Panc1 (cell line): ENCODE data around the gene SCGB1C1. TPM values are rescaled to one million over a fixed set of nuclear protein-coding genes. Genes with fewer than 3 reads are reported as not detected.

Experiments used
- ATAC-seq: fragments of 200-7000 bp; cut with Tn5 transposase; 2 replicates; pipeline ENCODE4 v1.9.1; 2020; ENCODE audit warnings: mild to moderate bottlenecking, moderate library complexity
- BruUV-seq: library from RNA; stranded (reverse); fragments of 400-500 nt; replicated peaks from 2 replicates; lab custom pipeline; 2021; lab: Mats Ljungman, UMichigan
- CTCF ChIA-PET: fragments of 300-600 bp; sonication (Branson Sonifier 250); formaldehyde crosslinking; loops from one replicate; lab custom pipeline; 2022; ENCODE audit warnings: antibody characterized with exemption; lab: Charles Lee
- POLR2A ChIA-PET: fragments of 300-600 bp; sonication (Branson Sonifier 250); formaldehyde crosslinking; loops from one replicate; lab custom pipeline; 2022; ENCODE audit warnings: antibody characterized with exemption; lab: Charles Lee
- DNase-seq: peaks from one replicate; pipeline ENCODE4 v3.0.0-alpha.2; 2010; ENCODE audit warnings: low read depth, low spot score
- H3K27ac ChIP-seq: 2 replicates; pipeline ENCODE4 v1.5.1; 2011; ENCODE audit warnings: mild to moderate bottlenecking, low read length, inconsistent platforms
- H3K27me3 ChIP-seq: fragments of 200-500 bp; sonication (Bioruptor generic); 2 replicates; pipeline ENCODE4 v1.6.0; 2014; ENCODE audit warnings: low read length, inconsistent platforms; ENCODE audit not compliant: control insufficient read depth, insufficient read depth
- H3K36me3 ChIP-seq: fragments of 200-500 bp; sonication (Bioruptor generic); 2 replicates; pipeline ENCODE4 v1.5.1; 2014; ENCODE audit warnings: inconsistent platforms, mild to moderate bottlenecking, low read length, moderate library complexity; ENCODE audit not compliant: control insufficient read depth, insufficient read depth
- H3K4me1 ChIP-seq: 2 replicates; pipeline ENCODE4 v1.5.1; 2011; ENCODE audit warnings: inconsistent platforms, mild to moderate bottlenecking, low read length, moderate library complexity; ENCODE audit not compliant: control insufficient read depth, insufficient read depth
- H3K4me3 ChIP-seq, 2 experiments: 2 replicates each; pipeline ENCODE4 v1.5.1; 2011 to 2012; ENCODE audit warnings: low read depth in 2 of 2, low read length in 2 of 2, mild to moderate bottlenecking in 2 of 2, inconsistent platforms in 1 of 2, moderate library complexity in 1 of 2
- H3K9me3 ChIP-seq: fragments of 200-500 bp; sonication (Bioruptor generic); 2 replicates; pipeline ENCODE4 v1.5.1; 2014; ENCODE audit warnings: low read depth, mild to moderate bottlenecking, inconsistent platforms, low read length, moderate library complexity; ENCODE audit not compliant: control insufficient read depth, insufficient read depth
- CTCF ChIP-seq: fragments of 450-650 bp; IDR thresholded peaks from 2 replicates; pipeline ENCODE4 v1.5.1; 2017; ENCODE audit warnings: mild to moderate bottlenecking
- POLR2AphosphoS5 ChIP-seq: IDR thresholded peaks from 2 replicates; pipeline ENCODE4 v1.6.1; 2012; ENCODE audit warnings: mild to moderate bottlenecking, low read depth, low read length, moderate library complexity
- SIN3A ChIP-seq: IDR thresholded peaks from 2 replicates; pipeline ENCODE4 v1.6.1; 2012; ENCODE audit warnings: low read depth, mild to moderate bottlenecking, low read length, moderate library complexity, borderline replicate concordance; ENCODE audit not compliant: insufficient read depth
- TCF7L2 ChIP-seq: IDR thresholded peaks from 2 replicates; pipeline ENCODE4 v1.6.1; 2011; ENCODE audit warnings: mild to moderate bottlenecking, low read depth, low read length, inconsistent platforms
- in situ Hi-C: cut with HindIII; loops from 2 replicates; pipeline ENCODE4 v1.10.0; 2016; ENCODE audit warnings: low sequenced_read_pairs, low pct_unique_long_range_greater_than_20kb
- intact Hi-C: fragments of 100-400 bp; cut with micrococcal nuclease; formaldehyde crosslinking; loops from one replicate; pipeline ENCODE4 v1.10.0; 2022; ENCODE audit not compliant: unreplicated experiment
- total RNA-seq: library from RNA; stranded (reverse); gene quantifications from one replicate; pipeline ENCODE4 v1.2.1, GENCODE V29; 2021; ENCODE audit not compliant: unreplicated experiment
- TF ChIP-seq, protein P1 (sequence below), 2 experiments: IDR thresholded peaks; 2 replicates each; pipeline ENCODE4 v1.6.1; 2011 to 2012; ENCODE audit warnings: low read depth in 2 of 2, control low read depth in 1 of 2, low read length in 1 of 2, mild to moderate bottlenecking in 1 of 2, moderate library complexity in 1 of 2; ENCODE audit not compliant: insufficient read depth in 1 of 2

SCGB1C1 gene
- total RNA-seq, 1 experiment from 2014 or later, result not detected

DNA sequence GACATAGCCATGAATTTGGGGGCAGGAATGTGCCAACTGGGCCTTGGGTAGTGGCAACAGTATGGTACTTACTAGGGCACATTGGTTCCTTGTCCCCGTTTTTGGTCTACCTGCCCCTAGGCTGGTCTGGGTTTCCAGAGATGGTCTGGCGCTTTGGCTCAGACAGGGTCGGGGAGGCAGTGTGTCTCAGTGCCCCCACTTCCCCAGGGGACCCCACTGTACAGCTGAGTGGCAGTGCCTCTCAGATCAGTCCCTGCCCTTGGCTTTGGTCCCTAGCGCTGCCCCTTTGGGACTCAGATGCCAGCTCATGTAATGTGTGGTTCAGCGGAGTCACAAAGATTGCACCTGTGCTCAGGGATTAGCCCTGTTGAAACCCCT, 17.9 kb downstream of the SCGB1C1 start:
- POLR2A ChIA-PET, result no interaction called here

GRCh38 chr11:211295-211694, 18.4 kb downstream of the SCGB1C1 start:
- ChIA-PET POLR2A (no interaction called here), CTCF (no interaction called here)
- intact Hi-C loops, result loop anchor here (10.0 kb wide), 1 partner anchor 144 kb away; no protein-coding TSS in a partner anchor
- no TSS peak for BruUV-seq
- in situ Hi-C loops, result no loop called here
- peak overlapping the region; percentile 100 for H3K27ac ChIP-seq
- no peak overlapping the region for H3K4me3 ChIP-seq
- DNase-seq, result no peak
- peaks cover 38% of the 10 kb centered on the region for H3K36me3 ChIP-seq
- H3K9me3 ChIP-seq, result no peaks in the 10 kb centered on the region
- no peak for ATAC-seq
- TF ChIP-seq SIN3A, result no peak
- TF ChIP-seq, protein P1, sequence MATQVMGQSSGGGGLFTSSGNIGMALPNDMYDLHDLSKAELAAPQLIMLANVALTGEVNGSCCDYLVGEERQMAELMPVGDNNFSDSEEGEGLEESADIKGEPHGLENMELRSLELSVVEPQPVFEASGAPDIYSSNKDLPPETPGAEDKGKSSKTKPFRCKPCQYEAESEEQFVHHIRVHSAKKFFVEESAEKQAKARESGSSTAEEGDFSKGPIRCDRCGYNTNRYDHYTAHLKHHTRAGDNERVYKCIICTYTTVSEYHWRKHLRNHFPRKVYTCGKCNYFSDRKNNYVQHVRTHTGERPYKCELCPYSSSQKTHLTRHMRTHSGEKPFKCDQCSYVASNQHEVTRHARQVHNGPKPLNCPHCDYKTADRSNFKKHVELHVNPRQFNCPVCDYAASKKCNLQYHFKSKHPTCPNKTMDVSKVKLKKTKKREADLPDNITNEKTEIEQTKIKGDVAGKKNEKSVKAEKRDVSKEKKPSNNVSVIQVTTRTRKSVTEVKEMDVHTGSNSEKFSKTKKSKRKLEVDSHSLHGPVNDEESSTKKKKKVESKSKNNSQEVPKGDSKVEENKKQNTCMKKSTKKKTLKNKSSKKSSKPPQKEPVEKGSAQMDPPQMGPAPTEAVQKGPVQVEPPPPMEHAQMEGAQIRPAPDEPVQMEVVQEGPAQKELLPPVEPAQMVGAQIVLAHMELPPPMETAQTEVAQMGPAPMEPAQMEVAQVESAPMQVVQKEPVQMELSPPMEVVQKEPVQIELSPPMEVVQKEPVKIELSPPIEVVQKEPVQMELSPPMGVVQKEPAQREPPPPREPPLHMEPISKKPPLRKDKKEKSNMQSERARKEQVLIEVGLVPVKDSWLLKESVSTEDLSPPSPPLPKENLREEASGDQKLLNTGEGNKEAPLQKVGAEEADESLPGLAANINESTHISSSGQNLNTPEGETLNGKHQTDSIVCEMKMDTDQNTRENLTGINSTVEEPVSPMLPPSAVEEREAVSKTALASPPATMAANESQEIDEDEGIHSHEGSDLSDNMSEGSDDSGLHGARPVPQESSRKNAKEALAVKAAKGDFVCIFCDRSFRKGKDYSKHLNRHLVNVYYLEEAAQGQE (IDR thresholded peaks at IDR 0.05; ENCODE audit: insufficient read depth in 1 of 2, low read depth in 2 of 2, low read length in 1 of 2), result no peak
- no peak for TF ChIP-seq TCF7L2
- H3K27me3 ChIP-seq, result no peaks in the 10 kb centered on the region
- peaks cover 23% of the 10 kb centered on the region for H3K4me1 ChIP-seq

More for the DNA sequence above, 17.9 kb downstream of the SCGB1C1 start:
- peaks cover 38% of the 10 kb centered on the region for H3K36me3 ChIP-seq
- TF ChIP-seq SIN3A (no peak), POLR2AphosphoS5 (no peak), CTCF (no peak), TCF7L2 (no peak)
- TF ChIP-seq, protein P1 (IDR thresholded peaks at IDR 0.05; ENCODE audit: insufficient read depth in 1 of 2, low read depth in 2 of 2, low read length in 1 of 2), result no peak
- no peaks in the 10 kb centered on the region for H3K9me3 ChIP-seq
- peaks cover 28% of the 10 kb centered on the region for H3K4me1 ChIP-seq
- intact Hi-C loops, result loop anchor here (10.0 kb wide), 1 partner anchor 144 kb away; no protein-coding TSS in a partner anchor
- BruUV-seq, result no TSS peak
- H3K27ac ChIP-seq, result peak overlapping the region; percentile 100
- DNase-seq (no peak), ATAC-seq (no peak)
- in situ Hi-C loops, result no loop called here
- H3K27me3 ChIP-seq, result no peaks in the 10 kb centered on the region
- CTCF ChIA-PET, result no interaction called here
- peak overlapping the region in 1 of 2 experiments; percentile 100; a peak in 2 of 4 replicates for H3K4me3 ChIP-seq
